HK-2 (cell line): ENCODE results near the gene KIRREL3.

Experiments used
- DNase-seq: peaks from one replicate; pipeline ENCODE4 v3.0.0-alpha.2; 2018; ENCODE audit not compliant: unreplicated experiment

The KIRREL3 gene

GRCh38 chr11:126573325-126573978, 427.1 kb downstream of the KIRREL3 start:
- no peak for DNase-seq

- no peak for DNase-seq
Observed at GRCh38 chr11:126570489-126570888, 430.1 kb downstream of the KIRREL3 start.

- no peak for DNase-seq
Observed at GRCh38 chr11:126567419-126567818, 433.2 kb downstream of the KIRREL3 start.

GRCh38 chr11:126564566-126564965, 436.0 kb downstream of the KIRREL3 start:
- DNase-seq = no peak

- DNase-seq = peak; percentile 30
Observed at GRCh38 chr11:126561327-126561893, 439.2 kb downstream of the KIRREL3 start.

- DNase-seq = no peak
Observed at GRCh38 chr11:126560221-126560620, 440.3 kb downstream of the KIRREL3 start.

- DNase-seq = no peak
Observed at GRCh38 chr11:126548581-126549550, 451.7 kb downstream of the KIRREL3 start.

- no peak for DNase-seq
Observed at GRCh38 chr11:126547691-126548090, 452.9 kb downstream of the KIRREL3 start.

- no peak for DNase-seq
Observed at GRCh38 chr11:126547161-126547560, 453.4 kb downstream of the KIRREL3 start.

GRCh38 chr11:126546694-126547093, 453.9 kb downstream of the KIRREL3 start:
- no peak for DNase-seq

GRCh38 chr11:126546191-126546590, 454.4 kb downstream of the KIRREL3 start:
- no peak for DNase-seq

GRCh38 chr11:126545057-126545555, 455.5 kb downstream of the KIRREL3 start:
- DNase-seq = no peak

GRCh38 chr11:126544108-126545056, 456.2 kb downstream of the KIRREL3 start:
- no peak for DNase-seq

- DNase-seq = no peak
Observed at GRCh38 chr11:126543691-126544090, 456.9 kb downstream of the KIRREL3 start.

GRCh38 chr11:126542334-126543015, 458.1 kb downstream of the KIRREL3 start:
- no peak for DNase-seq

GRCh38 chr11:126538071-126538470, 462.5 kb downstream of the KIRREL3 start:
- DNase-seq = no peak

- DNase-seq = no peak
Observed at GRCh38 chr11:126537492-126537891, 463.1 kb downstream of the KIRREL3 start.

- no peak for DNase-seq
Observed at GRCh38 chr11:126534141-126534805, 466.3 kb downstream of the KIRREL3 start.

GRCh38 chr11:126533560-126533959, 467.0 kb downstream of the KIRREL3 start:
- no peak for DNase-seq

- no peak for DNase-seq
Observed at GRCh38 chr11:126530416-126530815, 470.2 kb downstream of the KIRREL3 start.
